ENCODE results near the gene GALNT12. TPM values are rescaled to one million over a fixed set of nuclear protein-coding genes. Genes with fewer than 3 reads are reported as not detected.

The GALNT12 gene
- total and polyA plus RNA-seq, 2 donors: 6.7 to 7.3 TPM

- 85% methylated on average over 5 of the region's 5 CpGs for WGBS
- Histone ChIP-seq H3K4me1 (ENCODE audit: control insufficient read depth in 2 of 2, insufficient read depth in 2 of 2, low read length in 2 of 2) (no peaks in the 10 kb centered on the region), H3K9me3 (ENCODE audit: control insufficient read depth in 2 of 2, insufficient read depth in 1 of 2, low read length in 1 of 2) (no peaks in the 10 kb centered on the region), H3K4me3 (ENCODE audit: low read length in 2 of 2) (no peak overlapping the region), H3K36me3 (ENCODE audit: control insufficient read depth in 2 of 2, insufficient read depth in 2 of 2, low read length in 1 of 2) (no peaks in the 10 kb centered on the region), H3K27me3 (ENCODE audit: control insufficient read depth in 2 of 2, insufficient read depth in 1 of 2, low read length in 1 of 2) (peaks cover 0 to 4% of the 10 kb centered on the region in 2 donors), H3K27ac (ENCODE audit: low read depth in 1 of 2, low read length in 1 of 2) (no peak overlapping the region)
- DNase-seq (ENCODE audit: low read depth in 6 of 9, low spot score in 9 of 9): no peak
These were observed 68.1 kb downstream of the GALNT12 start for GRCh38 chr9:98875536-98875935.

- no peaks in the 10 kb centered on the region for H3K9me3 ChIP-seq (ENCODE audit: control insufficient read depth in 2 of 2, insufficient read depth in 1 of 2, low read length in 1 of 2)
- H3K27me3 ChIP-seq (ENCODE audit: control insufficient read depth in 2 of 2, insufficient read depth in 1 of 2, low read length in 1 of 2): peaks cover 0 to 4% of the 10 kb centered on the region in 2 donors
- H3K4me1 ChIP-seq (ENCODE audit: control insufficient read depth in 2 of 2, insufficient read depth in 2 of 2, low read length in 2 of 2): no peaks in the 10 kb centered on the region
- DNase-seq (ENCODE audit: low read depth in 6 of 9, low spot score in 9 of 9): no peak
- no peak overlapping the region for H3K4me3 ChIP-seq (ENCODE audit: low read length in 2 of 2)
- WGBS: 89% methylated on average over 6 of the region's 6 CpGs
- H3K27ac ChIP-seq (ENCODE audit: low read depth in 1 of 2, low read length in 1 of 2): no peak overlapping the region
- H3K36me3 ChIP-seq (ENCODE audit: control insufficient read depth in 2 of 2, insufficient read depth in 2 of 2, low read length in 1 of 2): no peaks in the 10 kb centered on the region
These were observed 69.8 kb downstream of the GALNT12 start for GRCh38 chr9:98877311-98877710.

- Histone ChIP-seq H3K27me3 (ENCODE audit: control insufficient read depth in 2 of 2, insufficient read depth in 1 of 2, low read length in 1 of 2) (peaks cover 0 to 4% of the 10 kb centered on the region in 2 donors), H3K4me1 (ENCODE audit: control insufficient read depth in 2 of 2, insufficient read depth in 2 of 2, low read length in 2 of 2) (no peaks in the 10 kb centered on the region), H3K27ac (ENCODE audit: low read depth in 1 of 2, low read length in 1 of 2) (no peak overlapping the region), H3K36me3 (ENCODE audit: control insufficient read depth in 2 of 2, insufficient read depth in 2 of 2, low read length in 1 of 2) (no peaks in the 10 kb centered on the region), H3K4me3 (ENCODE audit: low read length in 2 of 2) (no peak overlapping the region), H3K9me3 (ENCODE audit: control insufficient read depth in 2 of 2, insufficient read depth in 1 of 2, low read length in 1 of 2) (no peaks in the 10 kb centered on the region)
- no peak for DNase-seq (ENCODE audit: low read depth in 6 of 9, low spot score in 9 of 9)
- 91% methylated on average over 5 of the region's 5 CpGs for WGBS
These were observed 71.9 kb downstream of the GALNT12 start for GRCh38 chr9:98879094-98879962.

- H3K27me3 ChIP-seq (ENCODE audit: control insufficient read depth in 2 of 2, insufficient read depth in 1 of 2, low read length in 1 of 2): peaks cover 0 to 4% of the 10 kb centered on the region in 2 donors
- DNase-seq (ENCODE audit: low read depth in 6 of 9, low spot score in 9 of 9): no peak
- no peaks in the 10 kb centered on the region for H3K9me3 ChIP-seq (ENCODE audit: control insufficient read depth in 2 of 2, insufficient read depth in 1 of 2, low read length in 1 of 2)
- no peaks in the 10 kb centered on the region for H3K4me1 ChIP-seq (ENCODE audit: control insufficient read depth in 2 of 2, insufficient read depth in 2 of 2, low read length in 2 of 2)
- WGBS: 89% methylated on average over 8 of the region's 8 CpGs
- H3K27ac ChIP-seq (ENCODE audit: low read depth in 1 of 2, low read length in 1 of 2): no peak overlapping the region
- no peak overlapping the region for H3K4me3 ChIP-seq (ENCODE audit: low read length in 2 of 2)
- H3K36me3 ChIP-seq (ENCODE audit: control insufficient read depth in 2 of 2, insufficient read depth in 2 of 2, low read length in 1 of 2): no peaks in the 10 kb centered on the region
These were observed 72.5 kb downstream of the GALNT12 start for GRCh38 chr9:98879963-98880310.

- no peak for DNase-seq (ENCODE audit: low read depth in 6 of 9, low spot score in 9 of 9)
- Histone ChIP-seq H3K27me3 (ENCODE audit: control insufficient read depth in 2 of 2, insufficient read depth in 1 of 2, low read length in 1 of 2) (peaks cover 0 to 4% of the 10 kb centered on the region in 2 donors), H3K4me1 (ENCODE audit: control insufficient read depth in 2 of 2, insufficient read depth in 2 of 2, low read length in 2 of 2) (no peaks in the 10 kb centered on the region), H3K36me3 (ENCODE audit: control insufficient read depth in 2 of 2, insufficient read depth in 2 of 2, low read length in 1 of 2) (no peaks in the 10 kb centered on the region), H3K4me3 (ENCODE audit: low read length in 2 of 2) (no peak overlapping the region), H3K27ac (ENCODE audit: low read depth in 1 of 2, low read length in 1 of 2) (no peak overlapping the region), H3K9me3 (ENCODE audit: control insufficient read depth in 2 of 2, insufficient read depth in 1 of 2, low read length in 1 of 2) (no peaks in the 10 kb centered on the region)
- 93% methylated on average over 7 of the region's 7 CpGs for WGBS
These were observed 73.0 kb downstream of the GALNT12 start for GRCh38 chr9:98880311-98881015.

GRCh38 chr9:98881356-98881755, 73.9 kb downstream of the GALNT12 start:
- Histone ChIP-seq H3K27ac (ENCODE audit: low read depth in 1 of 2, low read length in 1 of 2) (no peak overlapping the region), H3K4me1 (ENCODE audit: control insufficient read depth in 2 of 2, insufficient read depth in 2 of 2, low read length in 2 of 2) (no peaks in the 10 kb centered on the region), H3K9me3 (ENCODE audit: control insufficient read depth in 2 of 2, insufficient read depth in 1 of 2, low read length in 1 of 2) (no peaks in the 10 kb centered on the region), H3K27me3 (ENCODE audit: control insufficient read depth in 2 of 2, insufficient read depth in 1 of 2, low read length in 1 of 2) (peaks cover 0 to 4% of the 10 kb centered on the region in 2 donors), H3K36me3 (ENCODE audit: control insufficient read depth in 2 of 2, insufficient read depth in 2 of 2, low read length in 1 of 2) (no peaks in the 10 kb centered on the region), H3K4me3 (ENCODE audit: low read length in 2 of 2) (no peak overlapping the region)
- no peak for DNase-seq (ENCODE audit: low read depth in 6 of 9, low spot score in 9 of 9)
- WGBS: 96% methylated on average over 3 of the region's 3 CpGs

GRCh38 chr9:98881836-98882568, 74.5 kb downstream of the GALNT12 start:
- Histone ChIP-seq H3K27ac (ENCODE audit: low read depth in 1 of 2, low read length in 1 of 2) (no peak overlapping the region), H3K27me3 (ENCODE audit: control insufficient read depth in 2 of 2, insufficient read depth in 1 of 2, low read length in 1 of 2) (peaks cover 0 to 4% of the 10 kb centered on the region in 2 donors), H3K36me3 (ENCODE audit: control insufficient read depth in 2 of 2, insufficient read depth in 2 of 2, low read length in 1 of 2) (no peaks in the 10 kb centered on the region), H3K9me3 (ENCODE audit: control insufficient read depth in 2 of 2, insufficient read depth in 1 of 2, low read length in 1 of 2) (no peaks in the 10 kb centered on the region), H3K4me1 (ENCODE audit: control insufficient read depth in 2 of 2, insufficient read depth in 2 of 2, low read length in 2 of 2) (no peaks in the 10 kb centered on the region), H3K4me3 (ENCODE audit: low read length in 2 of 2) (no peak overlapping the region)
- 89% methylated on average over 8 of the region's 8 CpGs for WGBS
- DNase-seq (ENCODE audit: low read depth in 6 of 9, low spot score in 9 of 9): no peak

GRCh38 chr9:98882569-98882923, 75.1 kb downstream of the GALNT12 start:
- no peaks in the 10 kb centered on the region for H3K36me3 ChIP-seq (ENCODE audit: control insufficient read depth in 2 of 2, insufficient read depth in 2 of 2, low read length in 1 of 2)
- H3K4me3 ChIP-seq (ENCODE audit: low read length in 2 of 2): no peak overlapping the region
- 67% methylated on average over 2 of the region's 2 CpGs for WGBS
- no peaks in the 10 kb centered on the region for H3K9me3 ChIP-seq (ENCODE audit: control insufficient read depth in 2 of 2, insufficient read depth in 1 of 2, low read length in 1 of 2)
- H3K27ac ChIP-seq (ENCODE audit: low read depth in 1 of 2, low read length in 1 of 2): no peak overlapping the region
- no peak for DNase-seq (ENCODE audit: low read depth in 6 of 9, low spot score in 9 of 9)
- peaks cover 0 to 4% of the 10 kb centered on the region in 2 donors for H3K27me3 ChIP-seq (ENCODE audit: control insufficient read depth in 2 of 2, insufficient read depth in 1 of 2, low read length in 1 of 2)
- no peaks in the 10 kb centered on the region for H3K4me1 ChIP-seq (ENCODE audit: control insufficient read depth in 2 of 2, insufficient read depth in 2 of 2, low read length in 2 of 2)

GRCh38 chr9:98883276-98883675, 75.8 kb downstream of the GALNT12 start:
- H3K4me1 ChIP-seq (ENCODE audit: control insufficient read depth in 2 of 2, insufficient read depth in 2 of 2, low read length in 2 of 2): no peaks in the 10 kb centered on the region
- 91% methylated on average over 1 of the region's 1 CpG for WGBS

More at GRCh38 chr9:98883276-98883675, 75.8 kb downstream of the GALNT12 start:
- Histone ChIP-seq H3K4me3 (ENCODE audit: low read length in 2 of 2) (no peak overlapping the region), H3K36me3 (ENCODE audit: control insufficient read depth in 2 of 2, insufficient read depth in 2 of 2, low read length in 1 of 2) (no peaks in the 10 kb centered on the region), H3K9me3 (ENCODE audit: control insufficient read depth in 2 of 2, insufficient read depth in 1 of 2, low read length in 1 of 2) (no peaks in the 10 kb centered on the region), H3K27me3 (ENCODE audit: control insufficient read depth in 2 of 2, insufficient read depth in 1 of 2, low read length in 1 of 2) (peaks cover 0 to 4% of the 10 kb centered on the region in 2 donors), H3K27ac (ENCODE audit: low read depth in 1 of 2, low read length in 1 of 2) (no peak overlapping the region)
- DNase-seq (ENCODE audit: low read depth in 6 of 9, low spot score in 9 of 9): no peak

All from thymus (tissue), 11 donors.